Activated gamma-delta T cell treated with Interleukin-2 at 50 U/mL for 16 hours (primary cell): ENCODE data around the gene HMCN2.
"Not testable (repeated sequence)": the region's sequence is repeated elsewhere in the genome, so short reads cannot be mapped to it uniquely, and the experiment has no call there.

ENCODE experiments used
- DNase-seq: peaks from one replicate; pipeline ENCODE4 v3.0.0-alpha.2; 2020

The HMCN2 gene

GRCh38 chr9:130264414-130265350, 878 bp upstream of the HMCN2 start:
- DNase-seq: no peak

- DNase-seq: no peak
Measured at GRCh38 chr9:130266236-130267098, 907 bp downstream of the HMCN2 start.

GRCh38 chr9:130267930-130268329, 2.4 kb downstream of the HMCN2 start:
- DNase-seq: no peak

- DNase-seq: no peak
Measured at GRCh38 chr9:130268521-130269211, 3.1 kb downstream of the HMCN2 start.

- no peak for DNase-seq
Measured at GRCh38 chr9:130271473-130271872, 5.9 kb downstream of the HMCN2 start.

GRCh38 chr9:130275156-130275555, 9.6 kb downstream of the HMCN2 start:
- no peak for DNase-seq

GRCh38 chr9:130276121-130276520, 10.6 kb downstream of the HMCN2 start:
- DNase-seq: no peak

GRCh38 chr9:130276955-130277354, 11.4 kb downstream of the HMCN2 start:
- no peak for DNase-seq

GRCh38 chr9:130277525-130277924, 12.0 kb downstream of the HMCN2 start:
- not testable (repeated sequence) for DNase-seq

- no peak for DNase-seq
Measured at GRCh38 chr9:130283539-130284248, 18.1 kb downstream of the HMCN2 start.

GRCh38 chr9:130284249-130284625, 18.7 kb downstream of the HMCN2 start:
- no peak for DNase-seq

GRCh38 chr9:130284690-130285089, 19.1 kb downstream of the HMCN2 start:
- DNase-seq: no peak

GRCh38 chr9:130285271-130285670, 19.7 kb downstream of the HMCN2 start:
- no peak for DNase-seq

GRCh38 chr9:130286072-130286770, 20.7 kb downstream of the HMCN2 start:
- DNase-seq: no peak

GRCh38 chr9:130286781-130287428, 21.3 kb downstream of the HMCN2 start:
- DNase-seq: no peak

GRCh38 chr9:130287736-130288135, 22.2 kb downstream of the HMCN2 start:
- no peak for DNase-seq

- no peak for DNase-seq
Measured at GRCh38 chr9:130288393-130288792, 22.8 kb downstream of the HMCN2 start.

GRCh38 chr9:130288926-130289690, 23.5 kb downstream of the HMCN2 start:
- DNase-seq: no peak

GRCh38 chr9:130289711-130290241, 24.2 kb downstream of the HMCN2 start:
- DNase-seq: no peak
